ENCODE measurements around the gene PEX6. TPM values are rescaled to one million over a fixed set of nuclear protein-coding genes. Genes with fewer than 3 reads are reported as not detected.
"Not testable (repeated sequence)": the region's sequence is repeated elsewhere in the genome, so short reads cannot be mapped to it uniquely, and the experiment has no call there.

PEX6 gene
- total RNA-seq, 1 donor from 2014 or later, result 35.9 TPM

DNA sequence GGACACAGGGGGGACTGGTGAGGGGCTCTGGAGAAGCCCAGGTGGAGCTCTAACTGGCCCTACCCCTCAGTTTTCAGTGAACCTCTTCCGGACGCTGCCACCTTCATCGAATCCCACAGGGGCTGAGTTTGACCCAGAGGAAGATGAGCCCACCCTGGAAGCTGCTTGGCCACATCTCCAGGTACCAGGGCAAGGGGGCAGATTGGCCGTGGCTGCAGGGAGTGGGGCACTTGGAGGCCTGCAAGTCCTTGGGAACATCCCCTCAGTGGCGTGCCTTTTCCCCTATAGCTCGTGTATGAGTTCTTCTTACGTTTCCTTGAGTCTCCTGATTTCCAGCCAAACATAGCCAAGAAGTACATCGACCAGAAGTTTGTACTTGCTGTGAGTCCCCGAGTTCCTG lies 28.1 kb upstream of the PEX6 start:
- Mint-ChIP-seq H3K27ac (no peak overlapping the region), H3K27me3 (no peaks in the 10 kb centered on the region), H3K4me1 (ENCODE audit: unreplicated experiment) (no peaks in the 10 kb centered on the region), H3K4me3 (no peak overlapping the region), H3K36me3 (peaks cover 10% of the 10 kb centered on the region), H3K9me3 (no peaks in the 10 kb centered on the region)
- no peak for DNase-seq (ENCODE audit: extremely low spot score, unreplicated experiment)
- TF ChIP-seq, protein P1, sequence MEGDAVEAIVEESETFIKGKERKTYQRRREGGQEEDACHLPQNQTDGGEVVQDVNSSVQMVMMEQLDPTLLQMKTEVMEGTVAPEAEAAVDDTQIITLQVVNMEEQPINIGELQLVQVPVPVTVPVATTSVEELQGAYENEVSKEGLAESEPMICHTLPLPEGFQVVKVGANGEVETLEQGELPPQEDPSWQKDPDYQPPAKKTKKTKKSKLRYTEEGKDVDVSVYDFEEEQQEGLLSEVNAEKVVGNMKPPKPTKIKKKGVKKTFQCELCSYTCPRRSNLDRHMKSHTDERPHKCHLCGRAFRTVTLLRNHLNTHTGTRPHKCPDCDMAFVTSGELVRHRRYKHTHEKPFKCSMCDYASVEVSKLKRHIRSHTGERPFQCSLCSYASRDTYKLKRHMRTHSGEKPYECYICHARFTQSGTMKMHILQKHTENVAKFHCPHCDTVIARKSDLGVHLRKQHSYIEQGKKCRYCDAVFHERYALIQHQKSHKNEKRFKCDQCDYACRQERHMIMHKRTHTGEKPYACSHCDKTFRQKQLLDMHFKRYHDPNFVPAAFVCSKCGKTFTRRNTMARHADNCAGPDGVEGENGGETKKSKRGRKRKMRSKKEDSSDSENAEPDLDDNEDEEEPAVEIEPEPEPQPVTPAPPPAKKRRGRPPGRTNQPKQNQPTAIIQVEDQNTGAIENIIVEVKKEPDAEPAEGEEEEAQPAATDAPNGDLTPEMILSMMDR (conservative IDR thresholded peaks at IDR 0.05), result no peak

DNA sequence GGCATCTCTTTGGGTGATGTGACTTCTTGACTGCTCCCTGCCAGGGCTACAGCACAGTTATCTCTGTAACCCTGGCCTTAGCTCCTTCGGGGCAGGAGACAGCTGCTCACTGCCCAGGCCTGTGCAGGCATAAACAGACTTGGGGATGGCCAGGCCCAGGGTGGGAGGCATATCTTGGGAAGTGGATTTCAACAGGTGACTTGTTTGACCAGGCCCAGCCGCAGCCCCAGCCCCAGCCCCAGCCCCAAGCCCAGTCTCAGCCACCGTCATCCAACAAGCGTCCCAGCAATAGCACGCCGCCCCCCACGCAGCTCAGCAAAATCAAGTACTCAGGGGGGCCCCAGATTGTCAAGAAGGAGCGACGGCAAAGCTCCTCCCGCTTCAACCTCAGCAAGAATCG lies 27.3 kb upstream of the PEX6 start:
- TF ChIP-seq, protein P1 (conservative IDR thresholded peaks at IDR 0.05), result no peak
- Mint-ChIP-seq H3K27me3 (no peaks in the 10 kb centered on the region), H3K4me3 (no peak overlapping the region), H3K36me3 (peaks cover 10% of the 10 kb centered on the region), H3K27ac (no peak overlapping the region), H3K9me3 (no peaks in the 10 kb centered on the region), H3K4me1 (ENCODE audit: unreplicated experiment) (no peaks in the 10 kb centered on the region)
- DNase-seq (ENCODE audit: extremely low spot score, unreplicated experiment), result no peak

DNA sequence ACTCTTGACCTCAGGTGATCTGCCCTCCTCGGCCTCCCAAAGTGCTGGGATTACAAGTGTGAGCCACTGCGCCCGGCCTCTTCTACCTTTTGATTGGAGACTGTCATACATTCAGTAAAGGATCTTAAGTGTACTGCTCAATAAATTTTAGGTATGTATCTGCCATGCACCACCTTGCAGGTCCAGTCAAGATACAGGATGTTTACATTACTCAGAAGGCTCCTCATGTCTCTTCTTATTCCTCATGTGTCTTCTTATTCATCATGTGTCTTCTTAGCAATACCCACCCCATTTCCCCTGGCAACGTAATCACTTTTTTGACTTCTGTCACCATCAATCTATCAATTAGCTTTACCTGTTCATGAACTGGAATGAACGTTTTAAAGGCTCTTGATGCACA lies 26.9 kb upstream of the PEX6 start:
- H3K4me3 Mint-ChIP-seq, result no peak overlapping the region

DNA sequence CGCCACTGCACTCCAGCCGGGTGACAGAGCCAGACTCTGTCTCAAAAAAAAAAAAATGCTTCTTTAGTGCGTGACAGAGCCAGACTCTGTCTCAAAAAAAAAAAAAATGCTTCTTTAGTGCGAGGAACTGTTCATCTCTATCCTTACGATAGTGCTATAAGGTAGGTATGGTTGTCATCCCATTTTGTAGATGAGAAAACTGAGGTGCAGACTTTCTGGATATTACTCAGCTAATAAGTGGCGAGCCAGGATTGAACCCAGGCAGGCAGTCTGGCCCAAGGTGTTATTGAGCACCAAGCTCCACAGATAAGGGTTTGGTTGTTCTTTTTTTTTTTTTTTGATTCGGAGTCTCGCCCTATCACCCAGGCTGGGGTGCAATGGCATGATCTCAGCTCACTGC lies 22.9 kb upstream of the PEX6 start:
- no peaks in the 10 kb centered on the region for H3K9me3 Mint-ChIP-seq
- no peak for DNase-seq (ENCODE audit: extremely low spot score, unreplicated experiment)
- H3K27me3 Mint-ChIP-seq, result no peaks in the 10 kb centered on the region
- TF ChIP-seq, protein P1 (conservative IDR thresholded peaks at IDR 0.05), result no peak
- H3K4me1 Mint-ChIP-seq (ENCODE audit: unreplicated experiment), result no peaks in the 10 kb centered on the region
- peaks cover 5% of the 10 kb centered on the region for H3K36me3 Mint-ChIP-seq
- H3K27ac Mint-ChIP-seq, result no peak overlapping the region
- no peak overlapping the region for H3K4me3 Mint-ChIP-seq

More for the DNA sequence above, 26.9 kb upstream of the PEX6 start:
- DNase-seq (ENCODE audit: extremely low spot score, unreplicated experiment), result no peak
- H3K36me3 Mint-ChIP-seq, result peaks cover 10% of the 10 kb centered on the region
- H3K9me3 Mint-ChIP-seq, result no peaks in the 10 kb centered on the region
- TF ChIP-seq, protein P1 (conservative IDR thresholded peaks at IDR 0.05), result no peak
- H3K27ac Mint-ChIP-seq, result no peak overlapping the region
- H3K27me3 Mint-ChIP-seq, result no peaks in the 10 kb centered on the region
- no peaks in the 10 kb centered on the region for H3K4me1 Mint-ChIP-seq (ENCODE audit: unreplicated experiment)

DNA sequence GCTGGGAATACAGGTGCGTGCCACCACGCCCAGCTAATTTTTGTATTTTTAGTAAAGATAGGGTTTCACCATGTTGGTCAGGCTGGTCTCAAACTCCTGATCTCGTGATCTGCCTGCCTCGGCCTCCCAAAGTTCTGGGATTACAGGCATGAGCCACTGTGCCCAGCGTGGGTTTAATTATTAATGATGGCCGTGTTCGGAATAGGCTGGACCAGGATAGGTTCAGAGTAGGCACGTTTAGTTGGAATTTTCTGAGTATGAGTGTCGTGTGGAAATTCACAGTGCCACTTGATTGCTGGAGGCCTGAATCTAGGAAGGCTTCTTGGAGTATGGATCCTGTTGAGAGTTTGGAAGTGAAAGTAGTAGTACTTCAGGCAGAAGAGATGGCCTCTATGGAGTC lies 19.2 kb upstream of the PEX6 start:
- not testable (repeated sequence) for H3K27ac Mint-ChIP-seq; H3K4me1 Mint-ChIP-seq (ENCODE audit: unreplicated experiment); H3K36me3 Mint-ChIP-seq; H3K27me3 Mint-ChIP-seq; DNase-seq (ENCODE audit: extremely low spot score, unreplicated experiment); H3K9me3 Mint-ChIP-seq; H3K4me3 Mint-ChIP-seq

DNA sequence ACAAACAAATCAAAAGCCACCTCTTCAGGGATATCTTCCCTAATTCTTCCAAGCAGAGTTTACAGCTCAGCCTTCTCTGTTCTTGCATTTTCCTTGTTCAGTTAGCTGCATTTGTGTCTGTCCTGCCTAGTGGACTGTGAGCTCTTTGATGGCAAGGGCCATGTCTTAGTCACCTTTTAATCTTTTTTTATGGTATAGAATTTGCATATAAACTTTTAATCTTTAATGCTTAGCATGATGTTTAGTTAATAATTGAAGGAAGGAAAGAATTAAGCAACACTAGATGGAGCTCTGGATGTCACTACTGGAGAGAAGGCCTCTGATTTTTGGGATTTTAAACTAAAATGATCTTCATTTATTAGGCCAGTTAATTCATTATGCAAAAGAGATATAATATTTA lies 17.5 kb upstream of the PEX6 start:
- no peak overlapping the region for H3K27ac Mint-ChIP-seq
- DNase-seq (ENCODE audit: extremely low spot score, unreplicated experiment), result no peak
- peaks cover 3% of the 10 kb centered on the region for H3K4me1 Mint-ChIP-seq (ENCODE audit: unreplicated experiment)
- TF ChIP-seq, protein P1 (conservative IDR thresholded peaks at IDR 0.05), result no peak
- no peaks in the 10 kb centered on the region for H3K27me3 Mint-ChIP-seq
- H3K9me3 Mint-ChIP-seq, result no peaks in the 10 kb centered on the region
- peaks cover 3% of the 10 kb centered on the region for H3K36me3 Mint-ChIP-seq
- no peak overlapping the region for H3K4me3 Mint-ChIP-seq

Data from type B pancreatic cell (in vitro differentiated cells).